ENCODE results near the gene COL26A1.

COL26A1 gene

DNA sequence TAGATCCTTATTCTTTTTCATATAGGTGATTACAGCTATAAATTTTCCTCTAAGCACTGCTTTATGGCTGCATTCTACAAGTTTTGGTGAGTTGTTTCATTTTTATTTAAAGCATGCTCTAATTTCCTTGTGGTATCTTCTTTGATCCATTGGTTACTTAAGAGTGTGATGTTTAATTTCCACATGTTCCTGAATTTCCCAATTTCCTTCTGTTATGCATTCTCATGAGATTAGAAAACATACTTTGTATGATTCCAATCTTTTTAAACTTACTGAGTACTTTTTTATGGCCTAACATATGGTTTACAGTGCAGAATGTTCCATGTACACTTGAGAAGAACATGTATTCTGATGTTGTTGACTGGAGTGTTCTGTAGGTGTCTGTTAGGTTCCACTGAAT lies 213.0 kb downstream of the COL26A1 start:
- no peaks in the 10 kb centered on the region for H3K4me1 ChIP-seq (ENCODE audit: control insufficient read depth, insufficient read depth, low read length, poor library complexity, severe bottlenecking)
- no peaks in the 10 kb centered on the region for H3K36me3 ChIP-seq (ENCODE audit: control insufficient read depth, insufficient read depth, low read length)
- H3K27ac ChIP-seq (ENCODE audit: low read depth, low read length, severe bottlenecking), result no peak overlapping the region
- peaks cover 8% of the 10 kb centered on the region for H3K9me3 ChIP-seq (ENCODE audit: control insufficient read depth, low read length)
- H3K4me3 ChIP-seq (ENCODE audit: extremely low read depth, insufficient read depth, low read length, poor library complexity, severe bottlenecking), result no peak overlapping the region

DNA sequence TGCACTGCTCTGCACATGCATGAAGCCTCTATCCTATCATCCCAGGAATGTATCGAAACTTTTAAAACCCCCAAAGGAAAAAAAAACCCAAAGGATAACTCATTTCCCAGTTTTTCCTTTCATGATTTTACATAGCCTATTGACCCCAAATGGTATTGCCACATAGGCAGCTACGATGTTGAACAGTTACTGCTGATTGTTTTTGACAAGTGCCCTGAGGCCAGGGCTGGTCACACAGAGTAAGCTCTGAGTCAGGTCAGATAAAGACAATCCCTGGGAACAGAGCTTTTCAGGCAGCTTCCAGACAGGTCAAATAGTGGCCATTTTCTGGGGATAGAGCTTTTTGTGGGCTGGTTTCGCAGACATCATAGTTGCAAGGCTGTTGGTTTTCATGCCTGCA lies 214.3 kb downstream of the COL26A1 start:
- WGBS, 2 experiments (ENCODE audit: insufficient coverage in 2 of 2), result 93 to 95% methylated on average over 3 of the region's 3 CpGs
- H3K4me3 ChIP-seq (ENCODE audit: extremely low read depth, insufficient read depth, low read length, poor library complexity, severe bottlenecking), result no peak overlapping the region
- peaks cover 8% of the 10 kb centered on the region for H3K9me3 ChIP-seq (ENCODE audit: control insufficient read depth, low read length)
- no peak overlapping the region for H3K27ac ChIP-seq (ENCODE audit: low read depth, low read length, severe bottlenecking)
- no peaks in the 10 kb centered on the region for H3K36me3 ChIP-seq (ENCODE audit: control insufficient read depth, insufficient read depth, low read length)
- H3K4me1 ChIP-seq (ENCODE audit: control insufficient read depth, insufficient read depth, low read length, poor library complexity, severe bottlenecking), result no peaks in the 10 kb centered on the region

DNA sequence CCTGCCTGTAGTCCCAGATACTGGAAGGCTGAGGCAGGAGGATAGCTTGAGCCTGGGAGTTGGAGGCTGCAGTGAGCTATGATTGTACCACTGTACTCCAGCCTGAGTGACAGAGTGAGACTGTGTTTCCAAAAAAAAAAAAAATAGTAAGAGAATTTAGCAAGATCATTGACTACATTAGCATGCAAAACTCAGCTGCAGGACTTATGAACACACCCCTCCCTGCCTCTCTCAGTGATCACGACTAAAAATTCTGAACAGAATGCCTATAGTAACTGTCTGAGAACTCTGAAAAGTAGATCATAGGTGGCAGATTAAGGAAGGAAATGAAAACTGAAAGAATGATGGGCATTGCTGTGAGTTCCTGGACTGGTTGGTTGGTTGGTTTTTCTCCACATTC lies 215.9 kb downstream of the COL26A1 start:
- no peak overlapping the region for H3K4me3 ChIP-seq (ENCODE audit: extremely low read depth, insufficient read depth, low read length, poor library complexity, severe bottlenecking)
- 78% methylated on average over 1 of the region's 1 CpG; no CpG with 5 or more reads in 1 of the 2 experiments for WGBS, 2 experiments (ENCODE audit: insufficient coverage in 2 of 2)
- peaks cover 8% of the 10 kb centered on the region for H3K9me3 ChIP-seq (ENCODE audit: control insufficient read depth, low read length)
- H3K36me3 ChIP-seq (ENCODE audit: control insufficient read depth, insufficient read depth, low read length), result no peaks in the 10 kb centered on the region
- H3K27ac ChIP-seq (ENCODE audit: low read depth, low read length, severe bottlenecking), result no peak overlapping the region
- H3K4me1 ChIP-seq (ENCODE audit: control insufficient read depth, insufficient read depth, low read length, poor library complexity, severe bottlenecking), result no peaks in the 10 kb centered on the region

DNA sequence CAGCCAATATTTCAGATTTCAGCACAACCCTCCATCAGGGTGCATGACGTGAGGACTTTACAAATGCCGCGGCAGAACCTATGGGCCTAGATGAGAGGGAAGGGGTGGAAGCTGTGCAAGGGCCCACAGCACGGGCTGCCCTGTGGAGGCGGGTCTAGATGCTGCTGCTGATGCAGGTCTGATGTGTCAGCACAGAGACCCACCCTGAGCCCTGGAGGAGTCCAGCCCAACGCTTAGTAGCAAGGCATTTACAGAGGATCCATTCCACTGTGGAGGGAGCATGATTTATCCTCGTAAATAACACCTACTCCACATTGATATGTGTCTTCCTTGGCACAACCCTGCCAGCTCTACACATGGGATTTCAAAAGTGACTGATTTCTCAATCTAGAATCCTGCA lies 217.9 kb downstream of the COL26A1 start:
- no peaks in the 10 kb centered on the region for H3K36me3 ChIP-seq (ENCODE audit: control insufficient read depth, insufficient read depth, low read length)
- no peak overlapping the region for H3K27ac ChIP-seq (ENCODE audit: low read depth, low read length, severe bottlenecking)
- H3K9me3 ChIP-seq (ENCODE audit: control insufficient read depth, low read length), result peaks cover 8% of the 10 kb centered on the region
- WGBS, 2 experiments (ENCODE audit: insufficient coverage in 2 of 2), result 80 to 91% methylated on average over 4 to 6 of the region's 7 CpGs
- H3K4me1 ChIP-seq (ENCODE audit: control insufficient read depth, insufficient read depth, low read length, poor library complexity, severe bottlenecking), result no peaks in the 10 kb centered on the region
- no peak overlapping the region for H3K4me3 ChIP-seq (ENCODE audit: extremely low read depth, insufficient read depth, low read length, poor library complexity, severe bottlenecking)

DNA sequence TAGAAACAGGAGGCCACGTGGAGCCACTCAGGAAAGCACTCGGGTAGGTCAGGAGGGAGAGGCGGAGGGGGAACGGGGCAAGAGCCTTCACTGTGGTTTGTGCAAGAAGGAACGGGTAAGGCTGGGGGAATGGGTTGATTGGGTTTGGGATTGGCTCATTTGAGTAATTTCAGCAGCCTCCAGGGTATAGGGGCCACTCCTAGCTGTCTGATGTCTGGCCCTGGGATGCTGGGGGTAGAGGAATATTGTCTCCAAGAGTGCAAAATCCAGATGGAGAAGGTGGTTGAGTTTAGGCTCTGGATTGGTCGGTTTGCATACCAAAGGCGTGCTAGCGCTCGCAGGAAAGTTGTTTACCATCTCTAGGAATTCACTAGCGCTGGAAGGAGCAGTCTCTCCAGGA lies 219.2 kb downstream of the COL26A1 start:
- Histone ChIP-seq H3K4me1 (ENCODE audit: control insufficient read depth, insufficient read depth, low read length, poor library complexity, severe bottlenecking) (no peaks in the 10 kb centered on the region), H3K36me3 (ENCODE audit: control insufficient read depth, insufficient read depth, low read length) (no peaks in the 10 kb centered on the region), H3K27ac (ENCODE audit: low read depth, low read length, severe bottlenecking) (no peak overlapping the region), H3K4me3 (ENCODE audit: extremely low read depth, insufficient read depth, low read length, poor library complexity, severe bottlenecking) (no peak overlapping the region), H3K9me3 (ENCODE audit: control insufficient read depth, low read length) (peaks cover 3% of the 10 kb centered on the region)
- 89 to 94% methylated on average over 9 of the region's 10 CpGs for WGBS, 2 experiments (ENCODE audit: insufficient coverage in 2 of 2)

DNA sequence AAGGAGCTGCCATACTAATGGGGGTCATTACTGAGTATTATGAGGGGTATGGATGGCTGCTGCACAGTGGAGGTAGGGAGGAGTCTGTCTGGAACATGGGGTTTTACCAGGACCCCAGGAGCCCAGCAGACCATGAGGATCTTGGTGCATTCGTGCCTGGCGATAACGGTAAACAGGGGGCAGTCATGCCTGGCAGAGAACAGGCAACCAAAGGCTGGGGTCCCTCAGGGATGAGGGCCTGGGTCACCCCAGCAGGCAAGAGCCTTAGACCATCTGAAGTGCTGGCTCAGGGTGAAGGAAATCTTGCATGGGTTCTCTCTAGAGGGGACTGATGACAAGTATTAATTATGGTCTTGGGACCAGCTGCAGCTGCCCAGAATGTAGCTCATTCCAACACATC lies 220.3 kb downstream of the COL26A1 start:
- Histone ChIP-seq H3K27ac (ENCODE audit: low read depth, low read length, severe bottlenecking) (no peak overlapping the region), H3K36me3 (ENCODE audit: control insufficient read depth, insufficient read depth, low read length) (no peaks in the 10 kb centered on the region), H3K4me3 (ENCODE audit: extremely low read depth, insufficient read depth, low read length, poor library complexity, severe bottlenecking) (no peak overlapping the region), H3K9me3 (ENCODE audit: control insufficient read depth, low read length) (no peaks in the 10 kb centered on the region), H3K4me1 (ENCODE audit: control insufficient read depth, insufficient read depth, low read length, poor library complexity, severe bottlenecking) (no peaks in the 10 kb centered on the region)
- 96 to 100% methylated on average over 3 of the region's 3 CpGs for WGBS, 2 experiments (ENCODE audit: insufficient coverage in 2 of 2)

DNA sequence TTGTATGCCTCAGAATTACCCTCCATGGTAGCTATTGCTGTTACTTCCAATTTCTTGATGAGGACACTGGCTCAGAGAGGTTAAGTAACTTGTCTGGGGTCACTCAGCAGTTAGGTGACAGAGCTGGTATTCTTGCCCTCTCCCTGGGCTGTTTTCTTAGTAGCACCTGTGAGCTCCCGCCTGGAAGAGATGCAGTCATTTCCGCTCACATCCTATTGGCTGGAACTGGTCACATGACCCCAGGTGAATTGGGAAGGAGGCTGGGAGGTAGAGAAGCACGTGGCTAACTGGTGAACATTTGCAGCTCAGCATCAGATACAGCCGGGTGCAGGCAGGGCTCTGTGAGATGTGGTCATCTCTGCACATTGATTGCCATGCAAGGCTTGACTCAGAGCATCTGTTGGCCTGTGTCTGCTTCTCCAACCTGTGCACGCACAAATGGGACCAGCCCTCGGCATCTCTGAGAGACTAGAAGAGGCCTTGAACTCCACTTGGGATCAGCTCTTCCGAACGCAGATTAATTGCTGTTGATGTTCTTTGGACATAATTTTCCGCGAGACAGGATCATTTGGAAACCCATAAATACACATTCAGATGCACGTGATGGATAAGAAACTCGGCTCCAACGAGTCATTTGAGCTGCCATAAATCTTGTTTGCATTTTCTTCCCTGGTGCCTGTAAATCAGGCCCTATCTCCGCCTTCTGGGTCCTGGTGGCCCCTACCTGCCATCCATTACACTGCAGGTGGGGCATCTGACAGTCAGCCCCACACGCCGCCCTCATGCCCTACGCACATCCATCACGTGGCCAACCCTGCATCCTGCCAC lies 223.6 kb downstream of the COL26A1 start:
- WGBS, 2 experiments (ENCODE audit: insufficient coverage in 2 of 2), result 87 to 89% methylated on average over 18 of the region's 18 CpGs
- Histone ChIP-seq H3K4me3 (ENCODE audit: extremely low read depth, insufficient read depth, low read length, poor library complexity, severe bottlenecking) (no peak overlapping the region), H3K9me3 (ENCODE audit: control insufficient read depth, low read length) (no peaks in the 10 kb centered on the region), H3K36me3 (ENCODE audit: control insufficient read depth, insufficient read depth, low read length) (no peaks in the 10 kb centered on the region), H3K4me1 (ENCODE audit: control insufficient read depth, insufficient read depth, low read length, poor library complexity, severe bottlenecking) (no peaks in the 10 kb centered on the region), H3K27ac (ENCODE audit: low read depth, low read length, severe bottlenecking) (no peak overlapping the region)

DNA sequence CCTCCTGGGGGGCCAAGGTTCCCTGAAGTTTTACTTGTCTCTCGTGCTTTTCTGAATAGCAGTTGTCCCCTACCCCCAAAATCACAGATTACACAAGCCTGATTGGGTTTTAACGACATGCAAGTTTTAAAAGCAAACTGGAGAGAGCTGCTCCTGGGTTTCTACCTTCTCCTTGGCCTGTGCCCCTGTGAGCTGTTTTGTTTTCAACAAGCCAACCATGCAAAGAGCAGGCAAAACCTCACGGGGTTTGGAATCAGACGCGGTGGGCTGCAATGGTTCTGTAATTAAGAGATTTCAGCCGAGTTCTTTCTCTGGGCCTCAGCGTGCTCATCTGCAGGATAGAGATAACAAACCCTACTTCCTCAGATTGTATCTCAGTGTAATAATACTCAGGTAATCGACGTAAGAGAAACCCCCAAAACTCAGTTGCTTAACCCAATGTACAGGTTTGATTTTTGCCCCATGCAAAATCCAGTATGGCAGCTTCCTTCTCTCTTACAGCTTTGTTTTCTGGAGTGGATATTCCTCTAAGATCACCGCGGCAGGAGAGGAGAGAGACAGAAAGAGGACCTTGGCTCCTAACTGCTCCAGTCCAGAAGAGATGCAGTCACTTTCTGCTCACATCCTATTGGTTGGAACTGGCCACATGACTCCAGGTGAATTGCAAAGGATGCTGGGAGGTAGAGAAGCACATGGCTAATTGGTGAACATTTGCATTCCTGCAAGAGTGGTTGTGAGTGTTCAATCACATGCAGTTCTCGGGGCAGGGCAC lies 224.4 kb downstream of the COL26A1 start:
- 88 to 95% methylated on average over 9 to 10 of the region's 12 CpGs for WGBS, 2 experiments (ENCODE audit: insufficient coverage in 2 of 2)
- Histone ChIP-seq H3K27ac (ENCODE audit: low read depth, low read length, severe bottlenecking) (no peak overlapping the region), H3K4me1 (ENCODE audit: control insufficient read depth, insufficient read depth, low read length, poor library complexity, severe bottlenecking) (no peaks in the 10 kb centered on the region), H3K36me3 (ENCODE audit: control insufficient read depth, insufficient read depth, low read length) (no peaks in the 10 kb centered on the region), H3K4me3 (ENCODE audit: extremely low read depth, insufficient read depth, low read length, poor library complexity, severe bottlenecking) (no peak overlapping the region), H3K9me3 (ENCODE audit: control insufficient read depth, low read length) (no peaks in the 10 kb centered on the region)

DNA sequence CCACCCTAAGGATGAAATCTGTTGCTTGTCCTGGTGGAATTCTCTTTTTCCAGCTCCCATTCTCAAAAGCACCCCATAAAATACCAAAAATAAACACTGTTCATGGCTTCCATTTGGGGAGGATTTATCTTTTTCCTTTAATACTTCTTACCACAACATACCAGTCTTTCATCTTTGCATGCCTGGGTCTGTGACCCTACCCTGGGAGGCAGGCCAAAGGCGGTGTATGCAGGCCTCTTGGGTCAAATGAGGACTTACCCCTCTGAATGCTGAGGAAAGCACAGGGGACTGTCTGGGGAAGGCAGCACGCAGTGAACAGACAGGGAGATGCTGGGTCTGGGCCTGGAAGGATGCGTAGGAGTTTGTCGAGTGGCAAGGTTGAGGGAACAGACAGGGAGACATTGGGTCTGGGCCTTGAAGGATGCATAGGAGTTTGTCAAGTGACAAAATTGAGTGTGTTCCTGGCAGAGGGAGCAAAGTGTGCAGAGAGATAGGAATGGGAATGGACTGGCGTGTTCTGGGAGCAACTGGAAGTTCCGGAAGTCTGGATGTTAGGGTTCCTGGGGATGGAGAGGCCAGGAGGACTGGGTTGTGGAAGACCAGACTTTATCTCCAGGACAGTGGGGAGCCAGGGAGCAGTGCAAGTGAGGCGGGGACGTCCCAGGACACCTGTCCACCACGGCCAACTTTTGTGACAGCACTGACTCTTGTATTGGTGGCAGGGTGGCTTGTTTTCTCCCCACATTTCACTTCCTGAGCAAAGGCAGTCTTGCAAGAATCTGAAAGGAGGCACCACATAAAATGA lies 225.7 kb downstream of the COL26A1 start:
- H3K27ac ChIP-seq (ENCODE audit: low read depth, low read length, severe bottlenecking), result no peak overlapping the region
- H3K4me1 ChIP-seq (ENCODE audit: control insufficient read depth, insufficient read depth, low read length, poor library complexity, severe bottlenecking), result no peaks in the 10 kb centered on the region
- H3K36me3 ChIP-seq (ENCODE audit: control insufficient read depth, insufficient read depth, low read length), result no peaks in the 10 kb centered on the region
- WGBS, 2 experiments (ENCODE audit: insufficient coverage in 2 of 2), result 90 to 92% methylated on average over 7 to 9 of the region's 9 CpGs
- H3K9me3 ChIP-seq (ENCODE audit: control insufficient read depth, low read length), result no peaks in the 10 kb centered on the region
- no peak overlapping the region for H3K4me3 ChIP-seq (ENCODE audit: extremely low read depth, insufficient read depth, low read length, poor library complexity, severe bottlenecking)

DNA sequence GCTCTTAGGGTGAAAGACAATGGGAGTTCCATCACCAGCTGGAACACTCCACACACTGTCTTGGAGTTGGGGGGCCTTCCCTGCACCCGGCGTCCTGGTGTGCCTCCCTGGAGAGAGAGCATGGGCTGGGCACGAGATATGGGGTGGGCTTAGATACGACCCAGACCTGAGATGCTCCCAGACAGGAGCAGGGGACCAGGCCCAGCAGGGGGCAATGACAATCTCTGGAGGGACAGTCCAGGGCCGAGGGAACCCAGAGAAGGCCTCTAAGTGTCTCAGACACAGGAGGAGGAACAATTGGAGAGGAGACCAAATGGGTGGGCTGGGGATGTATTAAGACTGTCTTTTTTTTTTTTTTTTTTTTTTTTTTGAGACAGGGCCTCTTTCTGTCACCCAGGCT lies 226.4 kb downstream of the COL26A1 start:
- H3K4me1 ChIP-seq (ENCODE audit: control insufficient read depth, insufficient read depth, low read length, poor library complexity, severe bottlenecking), result no peaks in the 10 kb centered on the region
- H3K9me3 ChIP-seq (ENCODE audit: control insufficient read depth, low read length), result no peaks in the 10 kb centered on the region
- 84 to 96% methylated on average over 3 to 5 of the region's 5 CpGs for WGBS, 2 experiments (ENCODE audit: insufficient coverage in 2 of 2)
- H3K4me3 ChIP-seq (ENCODE audit: extremely low read depth, insufficient read depth, low read length, poor library complexity, severe bottlenecking), result no peak overlapping the region
- H3K27ac ChIP-seq (ENCODE audit: low read depth, low read length, severe bottlenecking), result no peak overlapping the region
- H3K36me3 ChIP-seq (ENCODE audit: control insufficient read depth, insufficient read depth, low read length), result no peaks in the 10 kb centered on the region

All from mesodermal cell (in vitro differentiated cells).